COLO668 (cell line): ENCODE results near the gene DFFA.
"Not testable (repeated sequence)": the region's sequence is repeated elsewhere in the genome, so short reads cannot be mapped to it uniquely, and the experiment has no call there.

Source experiments
- DNase-seq: peaks from one replicate; lab custom pipeline; 2025; ENCODE audit not compliant: unreplicated experiment; lab: John Stamatoyannopoulos, UW

Gene DFFA

GRCh38 chr1:10470043-10470442 lies 2.3 kb downstream of the DFFA start:
- DNase-seq: no peak

- no peak for DNase-seq
These were observed 5.3 kb downstream of the DFFA start for GRCh38 chr1:10467078-10467477.

GRCh38 chr1:10459184-10459583 lies 13.1 kb downstream of the DFFA start:
- DNase-seq: no peak

GRCh38 chr1:10457875-10458274 lies 14.5 kb downstream of the DFFA start:
- no peak for DNase-seq

- not testable (repeated sequence) for DNase-seq
These were observed 14.9 kb downstream of the DFFA start for GRCh38 chr1:10457462-10457861.

GRCh38 chr1:10456661-10457060 lies 15.7 kb downstream of the DFFA start:
- DNase-seq: no peak

GRCh38 chr1:10456048-10456447 lies 16.3 kb downstream of the DFFA start:
- DNase-seq: no peak

- no peak for DNase-seq
These were observed 21.0 kb downstream of the DFFA start for GRCh38 chr1:10451287-10451686.

- DNase-seq: no peak
These were observed 21.5 kb downstream of the DFFA start for GRCh38 chr1:10450836-10451235.

- DNase-seq: no peak
These were observed 22.0 kb downstream of the DFFA start for GRCh38 chr1:10450156-10450814.

GRCh38 chr1:10449751-10450150 lies 22.6 kb downstream of the DFFA start, which contains the start of gene CORT:
Gene CORT (plus strand): TSS chr1:10450031. CDS start chr1:10450224, 193 bp downstream.
- no peak for DNase-seq

GRCh38 chr1:10446790-10447422 lies 25.4 kb downstream of the DFFA start:
- no peak for DNase-seq

GRCh38 chr1:10444795-10445397 lies 27.4 kb downstream of the DFFA start:
- no peak for DNase-seq

- no peak for DNase-seq
These were observed 28.1 kb downstream of the DFFA start for GRCh38 chr1:10444248-10444647.

GRCh38 chr1:10440794-10441193 lies 31.5 kb downstream of the DFFA start:
- DNase-seq: no peak

- no peak for DNase-seq
These were observed 32.0 kb downstream of the DFFA start for GRCh38 chr1:10440305-10440704.

GRCh38 chr1:10438677-10439163 lies 33.6 kb downstream of the DFFA start:
- no peak for DNase-seq

GRCh38 chr1:10437052-10437451 lies 35.3 kb downstream of the DFFA start:
- DNase-seq: no peak

- no peak for DNase-seq
These were observed 37.7 kb downstream of the DFFA start for GRCh38 chr1:10434590-10434989.

- no peak for DNase-seq
These were observed 38.5 kb downstream of the DFFA start for GRCh38 chr1:10433790-10434189.

GRCh38 chr1:10432910-10433700 lies 39.2 kb downstream of the DFFA start:
- DNase-seq: no peak
